Lower lobe of right lung (tissue), 2 donors: ENCODE measurements around the gene LDLRAD4. TPM values are rescaled to one million over a fixed set of nuclear protein-coding genes. Genes with fewer than 3 reads are reported as not detected.

ENCODE experiments used
- ATAC-seq, 2 donors: fragments of 200-7000 bp; cut with Tn5 transposase; one replicate each; pipeline ENCODE4 v1.9.1; 2020 to 2022; ENCODE audit warnings: mild to moderate bottlenecking in 2 of 2, moderate library complexity in 2 of 2
- DNase-seq: peaks from one replicate; pipeline ENCODE4 v3.0.0-alpha.2; 2020
- H3K27ac ChIP-seq: fragments of 200-600 bp; one replicate; pipeline ENCODE4 v1.8.0; 2022
- H3K27me3 ChIP-seq: fragments of 200-600 bp; one replicate; pipeline ENCODE4 v1.8.0; 2022; ENCODE audit warnings: low read depth
- H3K36me3 ChIP-seq: fragments of 200-600 bp; one replicate; pipeline ENCODE4 v1.8.0; 2022; ENCODE audit warnings: mild to moderate bottlenecking
- H3K4me1 ChIP-seq: fragments of 200-600 bp; one replicate; pipeline ENCODE4 v1.8.0; 2022
- H3K4me3 ChIP-seq: fragments of 200-600 bp; one replicate; pipeline ENCODE4 v1.8.0; 2022; ENCODE audit warnings: mild to moderate bottlenecking
- H3K9me3 ChIP-seq: fragments of 200-600 bp; one replicate; pipeline ENCODE4 v1.8.0; 2022
- CTCF ChIP-seq: fragments of 200-600 bp; IDR thresholded peaks from one replicate; pipeline ENCODE4 v1.8.0; 2022; ENCODE audit warnings: antibody characterized with exemption, mild to moderate bottlenecking
- intact Hi-C: fragments of 100-400 bp; cut with DNase I; formaldehyde crosslinking; loops from one replicate; pipeline ENCODE4 v1.11.0; 2022
- total RNA-seq: library from RNA; stranded (reverse); fragmentation: NEBNext Ultra II Directional; extraction: Animal tissue kit (Norgen Biotek cat#: 25700); gene quantifications from one replicate; pipeline ENCODE4 v1.2.1, GENCODE V29; 2021
- donor health status: DM: no; HTN: yes; CAD: no; lungs with severe emphysema.

Gene LDLRAD4
- total RNA-seq, 1 donor from 2014 or later: 24.6 TPM

GRCh38 chr18:13503836-13504235 is 285.3 kb downstream of the LDLRAD4 start:
- Histone ChIP-seq H3K27ac (no peak overlapping the region), H3K36me3 (no peaks in the 10 kb centered on the region), H3K4me1 (peaks cover 26% of the 10 kb centered on the region), H3K27me3 (no peaks in the 10 kb centered on the region), H3K4me3 (no peak overlapping the region), H3K9me3 (no peaks in the 10 kb centered on the region)
- DNase-seq (no peak), ATAC-seq (no peak)
- TF ChIP-seq CTCF: no peak
- intact Hi-C loops: no loop called here

- intact Hi-C loops: no loop called here
- H3K36me3 ChIP-seq: no peaks in the 10 kb centered on the region
- no peaks in the 10 kb centered on the region for H3K9me3 ChIP-seq
- peaks cover 14% of the 10 kb centered on the region for H3K4me1 ChIP-seq
- no peak for TF ChIP-seq CTCF
- H3K27ac ChIP-seq: no peak overlapping the region
- no peak for DNase-seq
- no peak for ATAC-seq
- H3K4me3 ChIP-seq: no peak overlapping the region
- H3K27me3 ChIP-seq: no peaks in the 10 kb centered on the region
Observed at GRCh38 chr18:13505780-13506345, 287.3 kb downstream of the LDLRAD4 start.

- intact Hi-C loops: no loop called here
- no peak for DNase-seq
- no peak for ATAC-seq
- TF ChIP-seq CTCF: no peak
- no peaks in the 10 kb centered on the region for H3K27me3 ChIP-seq
- no peaks in the 10 kb centered on the region for H3K36me3 ChIP-seq
- no peak overlapping the region for H3K4me3 ChIP-seq
- H3K4me1 ChIP-seq: no peaks in the 10 kb centered on the region
- H3K27ac ChIP-seq: no peak overlapping the region
- H3K9me3 ChIP-seq: no peaks in the 10 kb centered on the region
Observed at GRCh38 chr18:13510594-13510993, 292.0 kb downstream of the LDLRAD4 start.

- H3K4me3 ChIP-seq: no peak overlapping the region
- H3K27ac ChIP-seq: no peak overlapping the region
- no peaks in the 10 kb centered on the region for H3K9me3 ChIP-seq
- no peaks in the 10 kb centered on the region for H3K4me1 ChIP-seq
- DNase-seq: no peak
- no peak for ATAC-seq
- intact Hi-C loops: no loop called here
- H3K36me3 ChIP-seq: no peaks in the 10 kb centered on the region
- no peaks in the 10 kb centered on the region for H3K27me3 ChIP-seq
- TF ChIP-seq CTCF: no peak
Observed at GRCh38 chr18:13511961-13512577, 293.5 kb downstream of the LDLRAD4 start.

GRCh38 chr18:13513021-13513420 is 294.5 kb downstream of the LDLRAD4 start:
- no peaks in the 10 kb centered on the region for H3K27me3 ChIP-seq
- intact Hi-C loops: no loop called here
- no peak overlapping the region for H3K4me3 ChIP-seq
- no peak for TF ChIP-seq CTCF
- no peak for DNase-seq
- no peak overlapping the region for H3K27ac ChIP-seq
- ATAC-seq: no peak
- no peaks in the 10 kb centered on the region for H3K36me3 ChIP-seq
- no peaks in the 10 kb centered on the region for H3K4me1 ChIP-seq
- peaks cover 1% of the 10 kb centered on the region for H3K9me3 ChIP-seq
